Nephron (organoid): ENCODE measurements around the gene TRPC4.

Experiments used
- H3K27ac Mint-ChIP-seq, 3 experiments: 2 replicates each; pipeline ENCODE4 v1.8.0; 2020; ENCODE audit warnings: mixed read lengths in 3 of 3, mild to moderate bottlenecking in 2 of 3, moderate library complexity in 1 of 3
- H3K27me3 Mint-ChIP-seq: 2 replicates; pipeline ENCODE4 v1.8.0; 2021; ENCODE audit warnings: low read depth, mild to moderate bottlenecking, moderate library complexity, mixed read lengths
- H3K36me3 Mint-ChIP-seq: 2 replicates; pipeline ENCODE4 v1.8.0; 2020; ENCODE audit warnings: low read depth, mixed read lengths
- H3K4me1 Mint-ChIP-seq: 2 replicates; pipeline ENCODE4 v1.8.0; 2020; ENCODE audit warnings: mixed read lengths
- H3K4me3 Mint-ChIP-seq, 3 experiments: 2 replicates each; pipeline ENCODE4 v1.8.0; 2020; ENCODE audit warnings: mild to moderate bottlenecking in 3 of 3, mixed read lengths in 3 of 3, moderate library complexity in 2 of 3
- H3K9me3 Mint-ChIP-seq: 2 replicates; pipeline ENCODE4 v1.8.0; 2020; ENCODE audit warnings: mixed read lengths
- CTCF ChIP-seq, 3 experiments: fragments of 200-600 bp; sonication (generic); IDR thresholded peaks; one replicate each; pipeline ENCODE4 v1.5.0; 2021; ENCODE audit warnings: antibody characterized with exemption in 3 of 3; ENCODE audit not compliant: unreplicated experiment in 3 of 3

Gene TRPC4

GRCh38 chr13:37791699-37792098, 77.9 kb downstream of the TRPC4 start:
- H3K27ac Mint-ChIP-seq, result no peak overlapping the region
- no peak overlapping the region for H3K4me3 Mint-ChIP-seq
- no peaks in the 10 kb centered on the region for H3K36me3 Mint-ChIP-seq
- no peak for TF ChIP-seq CTCF (IDR thresholded peaks at IDR 0.05; ENCODE audit: unreplicated experiment in 3 of 3)
- H3K9me3 Mint-ChIP-seq, result no peaks in the 10 kb centered on the region
- no peaks in the 10 kb centered on the region for H3K27me3 Mint-ChIP-seq
- H3K4me1 Mint-ChIP-seq, result no peaks in the 10 kb centered on the region

GRCh38 chr13:37788346-37788745, 81.2 kb downstream of the TRPC4 start:
- no peak overlapping the region for H3K27ac Mint-ChIP-seq
- no peaks in the 10 kb centered on the region for H3K27me3 Mint-ChIP-seq
- no peaks in the 10 kb centered on the region for H3K36me3 Mint-ChIP-seq

GRCh38 chr13:37777676-37778075, 91.9 kb downstream of the TRPC4 start:
- H3K27me3 Mint-ChIP-seq, result no peaks in the 10 kb centered on the region
- no peaks in the 10 kb centered on the region for H3K36me3 Mint-ChIP-seq
- H3K4me1 Mint-ChIP-seq, result peaks cover 4% of the 10 kb centered on the region

More at GRCh38 chr13:37788346-37788745, 81.2 kb downstream of the TRPC4 start:
- TF ChIP-seq CTCF (IDR thresholded peaks at IDR 0.05; ENCODE audit: unreplicated experiment in 3 of 3), result no peak
- no peaks in the 10 kb centered on the region for H3K4me1 Mint-ChIP-seq
- H3K9me3 Mint-ChIP-seq, result no peaks in the 10 kb centered on the region
- no peak overlapping the region for H3K4me3 Mint-ChIP-seq

GRCh38 chr13:37775871-37776270, 93.7 kb downstream of the TRPC4 start:
- no peak overlapping the region for H3K4me3 Mint-ChIP-seq
- no peaks in the 10 kb centered on the region for H3K27me3 Mint-ChIP-seq
- H3K36me3 Mint-ChIP-seq, result no peaks in the 10 kb centered on the region
- TF ChIP-seq CTCF (IDR thresholded peaks at IDR 0.05; ENCODE audit: unreplicated experiment in 3 of 3), result no peak
- no peak overlapping the region for H3K27ac Mint-ChIP-seq
- H3K9me3 Mint-ChIP-seq, result no peaks in the 10 kb centered on the region
- H3K4me1 Mint-ChIP-seq, result peaks cover 5% of the 10 kb centered on the region

More at GRCh38 chr13:37777676-37778075, 91.9 kb downstream of the TRPC4 start:
- no peak overlapping the region for H3K4me3 Mint-ChIP-seq
- no peak overlapping the region for H3K27ac Mint-ChIP-seq
- no peaks in the 10 kb centered on the region for H3K9me3 Mint-ChIP-seq
- no peak for TF ChIP-seq CTCF (IDR thresholded peaks at IDR 0.05; ENCODE audit: unreplicated experiment in 3 of 3)

GRCh38 chr13:37772644-37773043, 96.9 kb downstream of the TRPC4 start:
- Mint-ChIP-seq H3K27me3 (no peaks in the 10 kb centered on the region), H3K4me3 (no peak overlapping the region), H3K9me3 (no peaks in the 10 kb centered on the region), H3K36me3 (no peaks in the 10 kb centered on the region), H3K27ac (no peak overlapping the region), H3K4me1 (peaks cover 5% of the 10 kb centered on the region)
- no peak for TF ChIP-seq CTCF (IDR thresholded peaks at IDR 0.05; ENCODE audit: unreplicated experiment in 3 of 3)

GRCh38 chr13:37769545-37769944, 100.0 kb downstream of the TRPC4 start:
- no peak overlapping the region for H3K27ac Mint-ChIP-seq
- H3K27me3 Mint-ChIP-seq, result no peaks in the 10 kb centered on the region
- no peaks in the 10 kb centered on the region for H3K36me3 Mint-ChIP-seq
- H3K4me3 Mint-ChIP-seq, result no peak overlapping the region
- no peaks in the 10 kb centered on the region for H3K9me3 Mint-ChIP-seq
- peaks cover 5% of the 10 kb centered on the region for H3K4me1 Mint-ChIP-seq
- TF ChIP-seq CTCF (IDR thresholded peaks at IDR 0.05; ENCODE audit: unreplicated experiment in 3 of 3), result no peak
